GM23338 (cell line): ENCODE data around the gene SLC30A7. TPM values are rescaled to one million over a fixed set of nuclear protein-coding genes. Genes with fewer than 3 reads are reported as not detected.

Experiments
- NANOG ChIP-seq: IDR thresholded peaks from 2 replicates; pipeline ENCODE4 v1.6.1; 2016; ENCODE audit warnings: antibody characterized with exemption, borderline replicate concordance
- POLR2AphosphoS5 ChIP-seq: IDR thresholded peaks from 2 replicates; pipeline ENCODE4 v1.6.1; 2016; ENCODE audit warnings: antibody characterized with exemption, low read depth
- ZNF331 ChIP-seq: fragments of 250-450 bp; sonication (Bioruptor Pico); IDR thresholded peaks from 2 replicates; pipeline ENCODE4 v1.5.0; 2020; ENCODE audit warnings: low read depth, mild to moderate bottlenecking, moderate library complexity
- polyA plus RNA-seq: library from polyadenylated mRNA; unstranded; fragments of >200 nt; fragmentation: Nextera tagmentation; extraction: Ambion mirVana; gene quantifications from 2 replicates; pipeline ENCODE4 v1.2.1, GENCODE V29; 2016
- total RNA-seq: library from RNA; depleted of rRNA; stranded (reverse); fragments of >200 nt; shearing (Covaris generic); gene quantifications from 2 replicates; pipeline ENCODE4 v1.2.3, GENCODE V29; 2014
- TF ChIP-seq, protein P1 (sequence below): fragments of 250-450 bp; sonication (Bioruptor Pico); IDR thresholded peaks from 2 replicates; pipeline ENCODE4 v1.5.0; 2020; ENCODE audit warnings: mild to moderate bottlenecking, moderate library complexity
- TF ChIP-seq, protein P2 (sequence below): IDR thresholded peaks from one replicate; pipeline ENCODE4 v1.6.1; 2018; ENCODE audit warnings: antibody characterized with exemption; ENCODE audit not compliant: unreplicated experiment
- TF ChIP-seq, protein P3 (sequence below): IDR thresholded peaks from 2 replicates; pipeline ENCODE4 v1.6.1; 2016; ENCODE audit warnings: antibody characterized with exemption

Gene SLC30A7
- total and polyA plus RNA-seq, 2 experiments from 2014 or later = 9.8 to 25.1 TPM

DNA sequence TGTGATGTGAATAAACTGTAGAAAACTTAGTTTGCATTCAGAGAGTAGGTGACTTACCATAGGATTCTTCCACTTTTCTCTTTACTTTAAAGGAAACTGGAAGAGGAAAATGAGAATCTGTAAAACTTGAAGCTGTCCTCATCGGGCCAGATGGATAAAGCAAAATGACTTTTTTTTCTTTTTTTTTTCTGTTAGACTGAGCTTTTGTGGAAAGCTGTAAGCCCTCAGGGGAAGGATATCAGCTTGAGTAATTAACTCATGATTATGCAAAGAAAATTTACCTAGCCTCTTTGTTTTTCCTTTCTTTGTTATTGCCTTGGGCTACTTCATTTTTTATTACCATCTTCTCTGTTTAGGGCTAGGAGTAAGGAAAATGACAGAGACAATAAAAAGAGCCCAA is 76.3 kb downstream of the SLC30A7 start (continued):
- TF ChIP-seq, protein P1, sequence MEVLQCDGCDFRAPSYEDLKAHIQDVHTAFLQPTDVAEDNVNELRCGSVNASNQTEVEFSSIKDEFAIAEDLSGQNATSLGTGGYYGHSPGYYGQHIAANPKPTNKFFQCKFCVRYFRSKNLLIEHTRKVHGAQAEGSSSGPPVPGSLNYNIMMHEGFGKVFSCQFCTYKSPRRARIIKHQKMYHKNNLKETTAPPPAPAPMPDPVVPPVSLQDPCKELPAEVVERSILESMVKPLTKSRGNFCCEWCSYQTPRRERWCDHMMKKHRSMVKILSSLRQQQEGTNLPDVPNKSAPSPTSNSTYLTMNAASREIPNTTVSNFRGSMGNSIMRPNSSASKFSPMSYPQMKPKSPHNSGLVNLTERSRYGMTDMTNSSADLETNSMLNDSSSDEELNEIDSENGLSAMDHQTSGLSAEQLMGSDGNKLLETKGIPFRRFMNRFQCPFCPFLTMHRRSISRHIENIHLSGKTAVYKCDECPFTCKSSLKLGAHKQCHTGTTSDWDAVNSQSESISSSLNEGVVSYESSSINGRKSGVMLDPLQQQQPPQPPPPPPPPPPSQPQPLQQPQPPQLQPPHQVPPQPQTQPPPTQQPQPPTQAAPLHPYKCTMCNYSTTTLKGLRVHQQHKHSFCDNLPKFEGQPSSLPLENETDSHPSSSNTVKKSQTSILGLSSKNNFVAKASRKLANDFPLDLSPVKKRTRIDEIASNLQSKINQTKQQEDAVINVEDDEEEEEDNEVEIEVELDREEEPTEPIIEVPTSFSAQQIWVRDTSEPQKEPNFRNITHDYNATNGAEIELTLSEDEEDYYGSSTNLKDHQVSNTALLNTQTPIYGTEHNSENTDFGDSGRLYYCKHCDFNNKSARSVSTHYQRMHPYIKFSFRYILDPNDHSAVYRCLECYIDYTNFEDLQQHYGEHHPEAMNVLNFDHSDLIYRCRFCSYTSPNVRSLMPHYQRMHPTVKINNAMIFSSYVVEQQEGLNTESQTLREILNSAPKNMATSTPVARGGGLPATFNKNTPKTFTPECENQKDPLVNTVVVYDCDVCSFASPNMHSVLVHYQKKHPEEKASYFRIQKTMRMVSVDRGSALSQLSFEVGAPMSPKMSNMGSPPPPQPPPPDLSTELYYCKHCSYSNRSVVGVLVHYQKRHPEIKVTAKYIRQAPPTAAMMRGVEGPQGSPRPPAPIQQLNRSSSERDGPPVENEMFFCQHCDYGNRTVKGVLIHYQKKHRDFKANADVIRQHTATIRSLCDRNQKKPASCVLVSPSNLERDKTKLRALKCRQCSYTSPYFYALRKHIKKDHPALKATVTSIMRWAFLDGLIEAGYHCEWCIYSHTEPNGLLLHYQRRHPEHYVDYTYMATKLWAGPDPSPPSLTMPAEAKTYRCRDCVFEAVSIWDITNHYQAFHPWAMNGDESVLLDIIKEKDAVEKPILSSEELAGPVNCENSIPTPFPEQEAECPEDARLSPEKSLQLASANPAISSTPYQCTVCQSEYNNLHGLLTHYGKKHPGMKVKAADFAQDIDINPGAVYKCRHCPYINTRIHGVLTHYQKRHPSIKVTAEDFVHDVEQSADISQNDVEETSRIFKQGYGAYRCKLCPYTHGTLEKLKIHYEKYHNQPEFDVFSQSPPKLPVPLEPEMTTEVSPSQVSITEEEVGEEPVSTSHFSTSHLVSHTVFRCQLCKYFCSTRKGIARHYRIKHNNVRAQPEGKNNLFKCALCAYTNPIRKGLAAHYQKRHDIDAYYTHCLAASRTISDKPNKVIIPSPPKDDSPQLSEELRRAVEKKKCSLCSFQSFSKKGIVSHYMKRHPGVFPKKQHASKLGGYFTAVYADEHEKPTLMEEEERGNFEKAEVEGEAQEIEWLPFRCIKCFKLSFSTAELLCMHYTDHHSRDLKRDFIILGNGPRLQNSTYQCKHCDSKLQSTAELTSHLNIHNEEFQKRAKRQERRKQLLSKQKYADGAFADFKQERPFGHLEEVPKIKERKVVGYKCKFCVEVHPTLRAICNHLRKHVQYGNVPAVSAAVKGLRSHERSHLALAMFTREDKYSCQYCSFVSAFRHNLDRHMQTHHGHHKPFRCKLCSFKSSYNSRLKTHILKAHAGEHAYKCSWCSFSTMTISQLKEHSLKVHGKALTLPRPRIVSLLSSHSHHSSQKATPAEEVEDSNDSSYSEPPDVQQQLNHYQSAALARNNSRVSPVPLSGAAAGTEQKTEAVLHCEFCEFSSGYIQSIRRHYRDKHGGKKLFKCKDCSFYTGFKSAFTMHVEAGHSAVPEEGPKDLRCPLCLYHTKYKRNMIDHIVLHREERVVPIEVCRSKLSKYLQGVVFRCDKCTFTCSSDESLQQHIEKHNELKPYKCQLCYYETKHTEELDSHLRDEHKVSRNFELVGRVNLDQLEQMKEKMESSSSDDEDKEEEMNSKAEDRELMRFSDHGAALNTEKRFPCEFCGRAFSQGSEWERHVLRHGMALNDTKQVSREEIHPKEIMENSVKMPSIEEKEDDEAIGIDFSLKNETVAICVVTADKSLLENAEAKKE (CRISPR knock-in tag) = no peak
- TF ChIP-seq POLR2AphosphoS5 = no peak
- TF ChIP-seq, protein P2, sequence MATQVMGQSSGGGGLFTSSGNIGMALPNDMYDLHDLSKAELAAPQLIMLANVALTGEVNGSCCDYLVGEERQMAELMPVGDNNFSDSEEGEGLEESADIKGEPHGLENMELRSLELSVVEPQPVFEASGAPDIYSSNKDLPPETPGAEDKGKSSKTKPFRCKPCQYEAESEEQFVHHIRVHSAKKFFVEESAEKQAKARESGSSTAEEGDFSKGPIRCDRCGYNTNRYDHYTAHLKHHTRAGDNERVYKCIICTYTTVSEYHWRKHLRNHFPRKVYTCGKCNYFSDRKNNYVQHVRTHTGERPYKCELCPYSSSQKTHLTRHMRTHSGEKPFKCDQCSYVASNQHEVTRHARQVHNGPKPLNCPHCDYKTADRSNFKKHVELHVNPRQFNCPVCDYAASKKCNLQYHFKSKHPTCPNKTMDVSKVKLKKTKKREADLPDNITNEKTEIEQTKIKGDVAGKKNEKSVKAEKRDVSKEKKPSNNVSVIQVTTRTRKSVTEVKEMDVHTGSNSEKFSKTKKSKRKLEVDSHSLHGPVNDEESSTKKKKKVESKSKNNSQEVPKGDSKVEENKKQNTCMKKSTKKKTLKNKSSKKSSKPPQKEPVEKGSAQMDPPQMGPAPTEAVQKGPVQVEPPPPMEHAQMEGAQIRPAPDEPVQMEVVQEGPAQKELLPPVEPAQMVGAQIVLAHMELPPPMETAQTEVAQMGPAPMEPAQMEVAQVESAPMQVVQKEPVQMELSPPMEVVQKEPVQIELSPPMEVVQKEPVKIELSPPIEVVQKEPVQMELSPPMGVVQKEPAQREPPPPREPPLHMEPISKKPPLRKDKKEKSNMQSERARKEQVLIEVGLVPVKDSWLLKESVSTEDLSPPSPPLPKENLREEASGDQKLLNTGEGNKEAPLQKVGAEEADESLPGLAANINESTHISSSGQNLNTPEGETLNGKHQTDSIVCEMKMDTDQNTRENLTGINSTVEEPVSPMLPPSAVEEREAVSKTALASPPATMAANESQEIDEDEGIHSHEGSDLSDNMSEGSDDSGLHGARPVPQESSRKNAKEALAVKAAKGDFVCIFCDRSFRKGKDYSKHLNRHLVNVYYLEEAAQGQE = no peak
- no peak for TF ChIP-seq NANOG
- TF ChIP-seq ZNF331 (CRISPR knock-in tag) = no peak
- TF ChIP-seq, protein P3, sequence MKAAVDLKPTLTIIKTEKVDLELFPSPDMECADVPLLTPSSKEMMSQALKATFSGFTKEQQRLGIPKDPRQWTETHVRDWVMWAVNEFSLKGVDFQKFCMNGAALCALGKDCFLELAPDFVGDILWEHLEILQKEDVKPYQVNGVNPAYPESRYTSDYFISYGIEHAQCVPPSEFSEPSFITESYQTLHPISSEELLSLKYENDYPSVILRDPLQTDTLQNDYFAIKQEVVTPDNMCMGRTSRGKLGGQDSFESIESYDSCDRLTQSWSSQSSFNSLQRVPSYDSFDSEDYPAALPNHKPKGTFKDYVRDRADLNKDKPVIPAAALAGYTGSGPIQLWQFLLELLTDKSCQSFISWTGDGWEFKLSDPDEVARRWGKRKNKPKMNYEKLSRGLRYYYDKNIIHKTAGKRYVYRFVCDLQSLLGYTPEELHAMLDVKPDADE = no peak
